Panc1 (cell line): Measurements from ENCODE around the gene AMFR. TPM values are rescaled to one million over a fixed set of nuclear protein-coding genes. Genes with fewer than 3 reads are reported as not detected.

ENCODE experiments used
- ATAC-seq: fragments of 200-7000 bp; cut with Tn5 transposase; 2 replicates; pipeline ENCODE4 v1.9.1; 2020; ENCODE audit warnings: mild to moderate bottlenecking, moderate library complexity
- BruUV-seq: library from RNA; stranded (reverse); fragments of 400-500 nt; replicated peaks from 2 replicates; lab custom pipeline; 2021; lab: Mats Ljungman, UMichigan
- CTCF ChIA-PET: fragments of 300-600 bp; sonication (Branson Sonifier 250); formaldehyde crosslinking; loops from one replicate; lab custom pipeline; 2022; ENCODE audit warnings: antibody characterized with exemption; lab: Charles Lee
- POLR2A ChIA-PET: fragments of 300-600 bp; sonication (Branson Sonifier 250); formaldehyde crosslinking; loops from one replicate; lab custom pipeline; 2022; ENCODE audit warnings: antibody characterized with exemption; lab: Charles Lee
- DNase-seq: peaks from one replicate; pipeline ENCODE4 v3.0.0-alpha.2; 2010; ENCODE audit warnings: low read depth, low spot score
- H3K27ac ChIP-seq: 2 replicates; pipeline ENCODE4 v1.5.1; 2011; ENCODE audit warnings: mild to moderate bottlenecking, low read length, inconsistent platforms
- H3K27me3 ChIP-seq: fragments of 200-500 bp; sonication (Bioruptor generic); 2 replicates; pipeline ENCODE4 v1.6.0; 2014; ENCODE audit warnings: low read length, inconsistent platforms; ENCODE audit not compliant: control insufficient read depth, insufficient read depth
- H3K36me3 ChIP-seq: fragments of 200-500 bp; sonication (Bioruptor generic); 2 replicates; pipeline ENCODE4 v1.5.1; 2014; ENCODE audit warnings: inconsistent platforms, mild to moderate bottlenecking, low read length, moderate library complexity; ENCODE audit not compliant: control insufficient read depth, insufficient read depth
- H3K4me1 ChIP-seq: 2 replicates; pipeline ENCODE4 v1.5.1; 2011; ENCODE audit warnings: inconsistent platforms, mild to moderate bottlenecking, low read length, moderate library complexity; ENCODE audit not compliant: control insufficient read depth, insufficient read depth
- H3K4me3 ChIP-seq, 2 experiments: 2 replicates each; pipeline ENCODE4 v1.5.1; 2011 to 2012; ENCODE audit warnings: low read depth in 2 of 2, low read length in 2 of 2, mild to moderate bottlenecking in 2 of 2, inconsistent platforms in 1 of 2, moderate library complexity in 1 of 2
- H3K9me3 ChIP-seq: fragments of 200-500 bp; sonication (Bioruptor generic); 2 replicates; pipeline ENCODE4 v1.5.1; 2014; ENCODE audit warnings: low read depth, mild to moderate bottlenecking, inconsistent platforms, low read length, moderate library complexity; ENCODE audit not compliant: control insufficient read depth, insufficient read depth
- POLR2AphosphoS5 ChIP-seq: IDR thresholded peaks from 2 replicates; pipeline ENCODE4 v1.6.1; 2012; ENCODE audit warnings: mild to moderate bottlenecking, low read depth, low read length, moderate library complexity
- REST ChIP-seq, 2 experiments: IDR thresholded peaks; 2 replicates each; pipeline ENCODE4 v1.6.1; 2011 to 2012; ENCODE audit warnings: low read depth in 2 of 2, control low read depth in 1 of 2, low read length in 1 of 2, mild to moderate bottlenecking in 1 of 2, moderate library complexity in 1 of 2; ENCODE audit not compliant: insufficient read depth in 1 of 2
- SIN3A ChIP-seq: IDR thresholded peaks from 2 replicates; pipeline ENCODE4 v1.6.1; 2012; ENCODE audit warnings: low read depth, mild to moderate bottlenecking, low read length, moderate library complexity, borderline replicate concordance; ENCODE audit not compliant: insufficient read depth
- TCF7L2 ChIP-seq: IDR thresholded peaks from 2 replicates; pipeline ENCODE4 v1.6.1; 2011; ENCODE audit warnings: mild to moderate bottlenecking, low read depth, low read length, inconsistent platforms
- in situ Hi-C: cut with HindIII; loops from 2 replicates; pipeline ENCODE4 v1.10.0; 2016; ENCODE audit warnings: low sequenced_read_pairs, low pct_unique_long_range_greater_than_20kb
- intact Hi-C: fragments of 100-400 bp; cut with micrococcal nuclease; formaldehyde crosslinking; loops from one replicate; pipeline ENCODE4 v1.10.0; 2022; ENCODE audit not compliant: unreplicated experiment
- total RNA-seq: library from RNA; stranded (reverse); gene quantifications from one replicate; pipeline ENCODE4 v1.2.1, GENCODE V29; 2021; ENCODE audit not compliant: unreplicated experiment
- TF ChIP-seq, protein P1 (sequence below): fragments of 450-650 bp; IDR thresholded peaks from 2 replicates; pipeline ENCODE4 v1.5.1; 2017; ENCODE audit warnings: mild to moderate bottlenecking

The AMFR gene
- total RNA-seq, 1 experiment from 2014 or later, result 89.6 TPM

DNA sequence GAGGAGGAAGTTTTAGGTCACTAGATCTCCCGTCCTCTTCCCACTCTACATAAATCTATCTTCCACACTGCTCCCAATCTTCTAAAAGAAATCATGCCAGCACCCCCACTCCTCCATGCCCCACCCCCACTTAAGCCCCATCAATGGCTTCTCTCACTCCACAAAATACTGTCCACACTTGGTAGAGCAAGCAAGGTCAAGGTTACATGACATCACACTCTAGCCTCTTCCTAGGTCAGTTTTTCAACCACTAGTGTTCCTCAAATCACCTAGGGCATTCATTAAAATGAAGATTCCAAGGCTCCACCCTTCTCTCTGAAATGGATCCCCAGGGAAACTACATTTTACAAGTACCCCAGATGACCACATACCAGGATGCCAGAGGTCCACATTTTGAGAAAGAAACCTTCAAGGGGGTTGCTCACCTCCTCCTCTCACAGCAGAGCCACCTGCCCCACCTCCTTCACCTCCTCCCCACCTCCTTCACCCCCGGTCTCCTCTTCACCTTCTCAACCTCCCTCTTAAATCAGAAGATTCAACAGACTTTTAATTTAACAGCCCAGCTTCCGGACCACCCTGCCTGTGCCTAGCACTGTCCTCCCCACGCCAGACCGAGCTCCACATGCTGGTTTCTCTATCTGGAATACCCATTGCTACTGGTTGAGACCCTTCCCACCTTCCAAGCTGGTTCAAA is 3.2 kb downstream of the AMFR start:
- no peak for ATAC-seq
- intact Hi-C loops (no loop called here), in situ Hi-C loops (no loop called here)
- ChIA-PET CTCF (no interaction called here), POLR2A (no interaction called here)
- no peak for TF ChIP-seq TCF7L2
- TF ChIP-seq POLR2AphosphoS5, result no peak
- H3K4me3 ChIP-seq, result no peak overlapping the region
- peaks cover 28% of the 10 kb centered on the region for H3K4me1 ChIP-seq
- H3K36me3 ChIP-seq, result no peaks in the 10 kb centered on the region
- H3K27me3 ChIP-seq, result no peaks in the 10 kb centered on the region
- H3K27ac ChIP-seq, result no peak overlapping the region
- no peak for DNase-seq
- no TSS peak for BruUV-seq
- H3K9me3 ChIP-seq, result no peaks in the 10 kb centered on the region

DNA sequence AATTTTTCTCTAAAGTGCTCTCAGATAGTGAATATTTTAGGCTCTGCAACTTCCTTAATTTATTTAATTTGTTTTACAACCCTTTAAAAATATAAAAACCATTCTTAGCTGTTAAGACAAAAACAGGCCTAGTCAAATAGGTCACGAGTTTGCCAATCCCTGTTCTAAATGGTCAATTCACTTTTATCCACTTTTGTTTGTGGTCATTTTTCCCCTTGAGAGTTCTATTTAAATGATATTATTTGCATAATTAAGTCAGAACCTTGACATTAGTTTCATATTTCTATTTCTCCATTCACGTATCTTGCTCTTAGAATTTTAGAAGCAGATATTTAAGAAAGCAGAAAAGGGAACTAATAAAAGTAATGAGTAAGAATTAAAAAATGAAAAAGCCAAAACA is 4.0 kb downstream of the AMFR start:
- Histone ChIP-seq H3K27ac (no peak overlapping the region), H3K36me3 (no peaks in the 10 kb centered on the region), H3K4me1 (peaks cover 28% of the 10 kb centered on the region), H3K9me3 (no peaks in the 10 kb centered on the region), H3K4me3 (no peak overlapping the region), H3K27me3 (no peaks in the 10 kb centered on the region)
- intact Hi-C loops (no loop called here), in situ Hi-C loops (no loop called here)
- BruUV-seq, result no TSS peak
- DNase-seq (no peak), ATAC-seq (no peak)
- ChIA-PET CTCF (no interaction called here), POLR2A (no interaction called here)
- TF ChIP-seq POLR2AphosphoS5, result no peak
- TF ChIP-seq SIN3A, result no peak
- TF ChIP-seq TCF7L2, result no peak
- TF ChIP-seq, protein P1, sequence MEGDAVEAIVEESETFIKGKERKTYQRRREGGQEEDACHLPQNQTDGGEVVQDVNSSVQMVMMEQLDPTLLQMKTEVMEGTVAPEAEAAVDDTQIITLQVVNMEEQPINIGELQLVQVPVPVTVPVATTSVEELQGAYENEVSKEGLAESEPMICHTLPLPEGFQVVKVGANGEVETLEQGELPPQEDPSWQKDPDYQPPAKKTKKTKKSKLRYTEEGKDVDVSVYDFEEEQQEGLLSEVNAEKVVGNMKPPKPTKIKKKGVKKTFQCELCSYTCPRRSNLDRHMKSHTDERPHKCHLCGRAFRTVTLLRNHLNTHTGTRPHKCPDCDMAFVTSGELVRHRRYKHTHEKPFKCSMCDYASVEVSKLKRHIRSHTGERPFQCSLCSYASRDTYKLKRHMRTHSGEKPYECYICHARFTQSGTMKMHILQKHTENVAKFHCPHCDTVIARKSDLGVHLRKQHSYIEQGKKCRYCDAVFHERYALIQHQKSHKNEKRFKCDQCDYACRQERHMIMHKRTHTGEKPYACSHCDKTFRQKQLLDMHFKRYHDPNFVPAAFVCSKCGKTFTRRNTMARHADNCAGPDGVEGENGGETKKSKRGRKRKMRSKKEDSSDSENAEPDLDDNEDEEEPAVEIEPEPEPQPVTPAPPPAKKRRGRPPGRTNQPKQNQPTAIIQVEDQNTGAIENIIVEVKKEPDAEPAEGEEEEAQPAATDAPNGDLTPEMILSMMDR, result no peak
- no peak for TF ChIP-seq REST (IDR thresholded peaks at IDR 0.05; ENCODE audit: insufficient read depth in 1 of 2, low read depth in 2 of 2, low read length in 1 of 2)

GRCh38 chr16:56420613-56421012 is 4.7 kb downstream of the AMFR start:
- ChIA-PET POLR2A (no interaction called here), CTCF (interaction anchor here (0.7 kb wide), 1 partner anchor 30 kb away, joined by 3 read pairs; the partner anchor contains the start of gene NUDT21)
- ATAC-seq (no peak), DNase-seq (no peak)
- Histone ChIP-seq H3K27me3 (no peaks in the 10 kb centered on the region), H3K4me3 (no peak overlapping the region), H3K36me3 (no peaks in the 10 kb centered on the region), H3K27ac (no peak overlapping the region), H3K4me1 (peaks cover 23% of the 10 kb centered on the region), H3K9me3 (no peaks in the 10 kb centered on the region)
- TF ChIP-seq POLR2AphosphoS5 (no peak), SIN3A (no peak), TCF7L2 (no peak), REST (IDR thresholded peaks at IDR 0.05; ENCODE audit: insufficient read depth in 1 of 2, low read depth in 2 of 2, low read length in 1 of 2) (no peak)
- TF ChIP-seq, protein P1, result no peak
- in situ Hi-C loops (no loop called here), intact Hi-C loops (no loop called here)
- BruUV-seq, result no TSS peak
